Kidney epithelial cell (primary cell): Measurements from ENCODE around the gene ANAPC10. TPM values are rescaled to one million over a fixed set of nuclear protein-coding genes. Genes with fewer than 3 reads are reported as not detected.
"Not testable (repeated sequence)": the region's sequence is repeated elsewhere in the genome, so short reads cannot be mapped to it uniquely, and the experiment has no call there.

ENCODE experiments used
- DNase-seq: peaks from one replicate; pipeline ENCODE4 v3.0.0-alpha.2; 2010; ENCODE audit warnings: low read depth
- H3K27me3 ChIP-seq: 2 replicates; pipeline ENCODE4 v1.6.0; 2011; ENCODE audit warnings: low read length; ENCODE audit not compliant: control insufficient read depth, insufficient read depth
- H3K36me3 ChIP-seq: 2 replicates; pipeline ENCODE4 v1.5.1; 2011; ENCODE audit warnings: low read length; ENCODE audit not compliant: control insufficient read depth, insufficient read depth
- H3K4me3 ChIP-seq: 2 replicates; pipeline ENCODE4 v1.5.1; 2011; ENCODE audit warnings: low read depth, mild to moderate bottlenecking, control low read depth, low read length
- CTCF ChIP-seq: IDR thresholded peaks from 2 replicates; pipeline ENCODE4 v1.5.1; 2011; ENCODE audit warnings: mild to moderate bottlenecking, moderate library complexity, low read length, control low read depth, inconsistent platforms; ENCODE audit not compliant: insufficient read depth, poor library complexity, severe bottlenecking
- total RNA-seq: library from RNA; depleted of rRNA; stranded (reverse); fragments of >200 nt; gene quantifications from 2 replicates; pipeline ENCODE4 v1.2.3, GENCODE V29; 2015

The ANAPC10 gene
- total RNA-seq, 1 donor from 2014 or later = 25.0 TPM

GRCh38 chr4:145011636-145012035, 86.4 kb downstream of the ANAPC10 start:
- no peak for TF ChIP-seq CTCF
- Histone ChIP-seq H3K27me3 (no peaks in the 10 kb centered on the region), H3K36me3 (no peaks in the 10 kb centered on the region), H3K4me3 (no peak overlapping the region)
- no peak for DNase-seq

- not testable (repeated sequence) for H3K27me3 ChIP-seq, H3K36me3 ChIP-seq, DNase-seq, H3K4me3 ChIP-seq
These were observed 87.7 kb downstream of the ANAPC10 start for GRCh38 chr4:145010315-145010714.

- no peaks in the 10 kb centered on the region for H3K36me3 ChIP-seq
- TF ChIP-seq CTCF = no peak
- H3K27me3 ChIP-seq = no peaks in the 10 kb centered on the region
- no peak for DNase-seq
- H3K4me3 ChIP-seq = no peak overlapping the region
These were observed 94.3 kb downstream of the ANAPC10 start for GRCh38 chr4:145003675-145004074.

- no peak for TF ChIP-seq CTCF
- DNase-seq = no peak
These were observed 96.4 kb downstream of the ANAPC10 start for GRCh38 chr4:145001635-145002034.

GRCh38 chr4:145000656-145001055, 97.3 kb downstream of the ANAPC10 start:
- DNase-seq, H3K27me3 ChIP-seq, H3K4me3 ChIP-seq, H3K36me3 ChIP-seq: not testable (repeated sequence)

More at GRCh38 chr4:145001635-145002034, 96.4 kb downstream of the ANAPC10 start:
- H3K4me3 ChIP-seq = no peak overlapping the region
- H3K27me3 ChIP-seq = no peaks in the 10 kb centered on the region
- H3K36me3 ChIP-seq = no peaks in the 10 kb centered on the region

GRCh38 chr4:144989306-144989705, 108.7 kb downstream of the ANAPC10 start:
- Histone ChIP-seq H3K27me3 (no peaks in the 10 kb centered on the region), H3K4me3 (no peak overlapping the region), H3K36me3 (no peaks in the 10 kb centered on the region)
- no peak for TF ChIP-seq CTCF
- DNase-seq = no peak

- no peaks in the 10 kb centered on the region for H3K27me3 ChIP-seq
- no peak for DNase-seq
- H3K4me3 ChIP-seq = no peak overlapping the region
- H3K36me3 ChIP-seq = no peaks in the 10 kb centered on the region
- no peak for TF ChIP-seq CTCF
These were observed 112.5 kb downstream of the ANAPC10 start for GRCh38 chr4:144985531-144985930.
